ENCODE measurements around the gene RTP1. TPM values are rescaled to one million over a fixed set of nuclear protein-coding genes. Genes with fewer than 3 reads are reported as not detected.

The RTP1 gene
- total RNA-seq, 2 experiments from 2014 or later = not detected

DNA sequence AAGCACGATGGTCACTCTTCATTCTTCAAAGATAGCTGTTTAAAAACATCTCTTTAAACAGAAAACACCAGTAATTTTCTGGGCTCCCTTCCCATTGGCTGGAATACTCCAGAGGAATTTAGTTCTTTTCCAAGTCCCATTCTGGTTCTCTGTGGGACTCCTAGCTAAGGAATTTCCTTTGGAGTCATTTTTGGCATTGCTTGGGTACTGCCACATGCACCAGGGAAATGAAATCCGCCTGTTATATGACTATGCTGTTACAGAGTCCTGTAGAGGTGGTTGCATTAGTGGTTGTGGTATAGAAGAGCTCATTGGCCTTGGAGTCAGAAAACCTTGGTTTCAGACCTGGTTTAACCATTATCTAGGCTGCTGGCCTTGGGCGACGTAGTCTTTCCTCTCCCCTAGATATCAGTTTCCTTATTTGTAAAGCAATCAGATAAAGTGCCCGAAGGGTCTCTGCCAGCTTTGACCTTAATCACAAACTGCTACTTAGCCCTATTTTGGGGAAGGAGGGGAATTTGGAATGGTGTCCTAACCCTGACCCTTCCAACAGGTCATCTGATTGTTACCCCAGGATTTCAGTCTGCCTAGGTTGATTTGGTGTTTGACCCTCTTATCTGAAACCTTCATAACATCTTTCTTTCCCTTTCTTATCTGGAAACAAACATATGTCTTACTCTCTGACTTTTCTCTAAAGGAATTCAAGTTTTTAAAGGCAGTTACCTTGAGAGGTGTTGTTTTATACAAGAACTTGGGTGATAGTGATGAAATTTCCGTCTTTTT, 13.4 kb downstream of the RTP1 start:
- DNase-seq (no peak), ATAC-seq (ENCODE audit: poor library complexity) (no peak)
- H3K27ac ChIP-seq (ENCODE audit: low read depth in 1 of 2, low read length in 2 of 2) = no peak overlapping the region
- intact Hi-C loops (cut with DNase I, micrococcal nuclease) = no loop called here
- CTCF ChIA-PET = interaction anchor here (0.7 to 1.0 kb wide), 2 partner anchors 14 to 384 kb away, joined by 3 read pairs; no protein-coding TSS in a partner anchor
- H3K9me3 ChIP-seq (ENCODE audit: control insufficient read depth in 1 of 2, insufficient read depth in 1 of 2, low read length in 2 of 2) = peaks cover 0 to 3% of the 10 kb centered on the region in 2 experiments
- Mint-ChIP-seq H3K9me3 (no peaks in the 10 kb centered on the region), H3K27ac (no peak overlapping the region), H3K36me3 (ENCODE audit: low read depth) (no peaks in the 10 kb centered on the region), H3K4me3 (no peak overlapping the region), H3K27me3 (no peaks in the 10 kb centered on the region), H3K4me1 (ENCODE audit: low read depth) (no peaks in the 10 kb centered on the region)
- no peaks in the 10 kb centered on the region for H3K36me3 ChIP-seq (ENCODE audit: insufficient read depth, low read length)
- H3K4me1 ChIP-seq (ENCODE audit: insufficient read depth, low read length) = no peaks in the 10 kb centered on the region
- TF ChIP-seq, protein P1, sequence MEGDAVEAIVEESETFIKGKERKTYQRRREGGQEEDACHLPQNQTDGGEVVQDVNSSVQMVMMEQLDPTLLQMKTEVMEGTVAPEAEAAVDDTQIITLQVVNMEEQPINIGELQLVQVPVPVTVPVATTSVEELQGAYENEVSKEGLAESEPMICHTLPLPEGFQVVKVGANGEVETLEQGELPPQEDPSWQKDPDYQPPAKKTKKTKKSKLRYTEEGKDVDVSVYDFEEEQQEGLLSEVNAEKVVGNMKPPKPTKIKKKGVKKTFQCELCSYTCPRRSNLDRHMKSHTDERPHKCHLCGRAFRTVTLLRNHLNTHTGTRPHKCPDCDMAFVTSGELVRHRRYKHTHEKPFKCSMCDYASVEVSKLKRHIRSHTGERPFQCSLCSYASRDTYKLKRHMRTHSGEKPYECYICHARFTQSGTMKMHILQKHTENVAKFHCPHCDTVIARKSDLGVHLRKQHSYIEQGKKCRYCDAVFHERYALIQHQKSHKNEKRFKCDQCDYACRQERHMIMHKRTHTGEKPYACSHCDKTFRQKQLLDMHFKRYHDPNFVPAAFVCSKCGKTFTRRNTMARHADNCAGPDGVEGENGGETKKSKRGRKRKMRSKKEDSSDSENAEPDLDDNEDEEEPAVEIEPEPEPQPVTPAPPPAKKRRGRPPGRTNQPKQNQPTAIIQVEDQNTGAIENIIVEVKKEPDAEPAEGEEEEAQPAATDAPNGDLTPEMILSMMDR (IDR thresholded peaks at IDR 0.05) = no peak
- no peak overlapping the region for H3K4me3 ChIP-seq (ENCODE audit: low read length)
- POLR2A ChIA-PET = no interaction called here
- no peaks in the 10 kb centered on the region for H3K27me3 ChIP-seq (ENCODE audit: control insufficient read depth in 1 of 2, insufficient read depth in 2 of 2, low read length in 2 of 2)

DNA sequence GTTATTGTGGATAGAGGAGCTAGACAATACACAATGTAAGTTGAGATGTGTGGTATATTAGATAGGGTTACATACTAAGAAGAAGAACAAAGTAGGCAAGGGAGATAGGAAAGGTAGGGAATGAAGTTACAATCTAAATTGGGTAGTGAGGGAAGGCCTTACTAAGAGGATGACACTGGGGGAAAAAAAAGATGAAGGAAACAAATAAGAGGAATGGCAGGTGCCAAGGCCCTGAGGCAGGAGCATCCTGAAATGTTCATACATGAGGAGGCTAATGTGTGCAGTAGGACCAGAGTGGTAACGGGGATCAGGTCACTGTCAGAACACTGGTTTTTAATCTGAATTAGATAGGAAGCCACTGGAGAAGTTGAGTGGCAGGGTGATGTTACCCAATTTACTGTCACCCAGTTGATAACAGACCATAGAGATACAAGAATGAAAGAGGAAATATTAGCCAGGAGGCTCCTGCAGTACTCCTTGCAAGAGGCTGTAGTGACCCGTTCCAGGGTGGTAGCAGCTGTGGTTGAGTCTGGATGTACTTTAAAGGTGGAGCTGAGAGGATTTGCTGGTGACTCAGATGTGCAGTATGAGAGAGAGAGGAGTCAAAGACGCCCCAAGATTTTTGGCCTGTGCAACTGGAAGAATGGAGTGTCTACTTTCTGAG, 14.4 kb downstream of the RTP1 start:
- CTCF ChIA-PET = no interaction called here
- no peak for DNase-seq
- Mint-ChIP-seq H3K36me3 (ENCODE audit: low read depth) (no peaks in the 10 kb centered on the region), H3K9me3 (no peaks in the 10 kb centered on the region), H3K4me1 (ENCODE audit: low read depth) (no peaks in the 10 kb centered on the region), H3K4me3 (no peak overlapping the region), H3K27ac (no peak overlapping the region), H3K27me3 (no peaks in the 10 kb centered on the region)
- no peak for ATAC-seq (ENCODE audit: poor library complexity)
- Histone ChIP-seq H3K9me3 (ENCODE audit: control insufficient read depth in 1 of 2, insufficient read depth in 1 of 2, low read length in 2 of 2) (peaks cover 0 to 3% of the 10 kb centered on the region in 2 experiments), H3K27me3 (ENCODE audit: control insufficient read depth in 1 of 2, insufficient read depth in 2 of 2, low read length in 2 of 2) (no peaks in the 10 kb centered on the region), H3K4me3 (ENCODE audit: low read length) (no peak overlapping the region), H3K36me3 (ENCODE audit: insufficient read depth, low read length) (no peaks in the 10 kb centered on the region), H3K4me1 (ENCODE audit: insufficient read depth, low read length) (no peaks in the 10 kb centered on the region), H3K27ac (ENCODE audit: low read depth in 1 of 2, low read length in 2 of 2) (no peak overlapping the region)
- intact Hi-C loops (cut with DNase I, micrococcal nuclease) = no loop called here
- POLR2A ChIA-PET = no interaction called here
- TF ChIP-seq, protein P1 (IDR thresholded peaks at IDR 0.05) = no peak

DNA sequence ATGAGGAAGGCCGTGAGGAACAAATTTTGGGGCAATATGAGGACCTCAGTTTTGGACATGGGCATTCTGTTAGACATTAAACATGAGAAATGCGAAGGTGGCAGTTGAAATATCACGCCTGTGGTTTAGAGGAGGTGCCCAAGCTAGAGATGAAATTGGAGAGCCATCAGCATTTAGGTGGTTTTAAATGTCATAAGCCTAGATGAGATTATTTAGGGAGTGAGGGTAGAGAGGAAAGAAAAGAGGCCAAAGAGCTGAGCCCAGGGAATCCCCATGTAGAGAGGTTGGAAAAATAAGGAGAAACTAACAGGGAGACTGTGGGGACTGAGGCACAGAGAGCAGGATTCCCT, 14.9 kb downstream of the RTP1 start:
- TF ChIP-seq, protein P1 (IDR thresholded peaks at IDR 0.05) = no peak
- no peak for DNase-seq
- Mint-ChIP-seq H3K27ac (no peak overlapping the region), H3K36me3 (ENCODE audit: low read depth) (no peaks in the 10 kb centered on the region), H3K4me1 (ENCODE audit: low read depth) (no peaks in the 10 kb centered on the region), H3K4me3 (no peak overlapping the region), H3K9me3 (no peaks in the 10 kb centered on the region), H3K27me3 (no peaks in the 10 kb centered on the region)
- H3K27me3 ChIP-seq (ENCODE audit: control insufficient read depth in 1 of 2, insufficient read depth in 2 of 2, low read length in 2 of 2) = no peaks in the 10 kb centered on the region
- no peak overlapping the region for H3K27ac ChIP-seq (ENCODE audit: low read depth in 1 of 2, low read length in 2 of 2)
- H3K9me3 ChIP-seq (ENCODE audit: control insufficient read depth in 1 of 2, insufficient read depth in 1 of 2, low read length in 2 of 2) = no peaks in the 10 kb centered on the region
- intact Hi-C loops (cut with DNase I, micrococcal nuclease) = no loop called here
- ChIA-PET POLR2A (no interaction called here), CTCF (no interaction called here)
- H3K4me1 ChIP-seq (ENCODE audit: insufficient read depth, low read length) = no peaks in the 10 kb centered on the region
- no peak for ATAC-seq (ENCODE audit: poor library complexity)
- no peaks in the 10 kb centered on the region for H3K36me3 ChIP-seq (ENCODE audit: insufficient read depth, low read length)
- H3K4me3 ChIP-seq (ENCODE audit: low read length) = no peak overlapping the region

All from CD4-positive, alpha-beta T cell (primary cell).